HG02610 (cell line): ENCODE data around the gene LGI4.
"Not testable (repeated sequence)": the region's sequence is repeated elsewhere in the genome, so short reads cannot be mapped to it uniquely, and the experiment has no call there.

Source experiments
- ATAC-seq: cut with Tn5 transposase; IDR thresholded peaks from one replicate; pipeline ENCODE4 v1.9.1; 2021; ENCODE audit warnings: mild to moderate bottlenecking, moderate library complexity; ENCODE audit not compliant: unreplicated experiment

Gene LGI4

GRCh38 chr19:35142606-35143230 lies 7.9 kb upstream of the LGI4 start:
- no peak for ATAC-seq

DNA sequence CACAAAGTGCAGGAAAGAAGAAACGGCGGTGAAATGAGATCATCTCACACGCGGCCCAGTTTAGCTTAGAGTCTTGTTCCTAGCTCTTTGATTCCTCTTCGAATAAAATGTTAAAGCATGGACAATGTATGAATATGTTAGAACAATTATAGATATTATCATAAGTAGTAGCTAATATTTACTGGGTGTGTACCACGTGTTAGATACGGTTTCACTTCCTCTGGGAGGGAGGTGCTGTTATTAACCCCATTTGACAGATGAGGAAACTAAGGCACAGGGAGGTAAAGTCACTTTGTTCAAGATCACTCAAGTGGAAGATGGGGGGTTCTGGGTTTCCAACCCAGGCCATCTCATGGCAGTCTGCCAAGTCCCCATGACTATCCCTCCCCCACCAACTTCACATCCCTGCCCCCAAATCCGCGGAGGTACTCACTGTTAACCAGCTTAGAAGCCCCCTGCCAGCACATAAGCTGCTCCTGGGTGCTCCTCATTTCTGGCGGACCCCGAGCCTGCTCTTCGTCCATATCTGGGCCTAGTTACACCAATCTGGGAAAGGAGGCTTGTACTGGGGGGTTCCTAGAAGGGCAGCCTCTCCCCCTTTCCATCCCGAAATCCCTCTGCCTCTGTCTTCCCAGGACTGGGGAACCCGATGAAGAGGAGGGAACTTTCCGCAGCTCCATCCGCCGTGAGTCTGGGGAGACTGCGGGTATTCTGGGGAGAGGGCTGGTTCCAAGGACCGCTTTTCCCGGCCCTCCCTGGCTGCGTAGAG lies 7.2 kb upstream of the LGI4 start:
- ATAC-seq: no peak

DNA sequence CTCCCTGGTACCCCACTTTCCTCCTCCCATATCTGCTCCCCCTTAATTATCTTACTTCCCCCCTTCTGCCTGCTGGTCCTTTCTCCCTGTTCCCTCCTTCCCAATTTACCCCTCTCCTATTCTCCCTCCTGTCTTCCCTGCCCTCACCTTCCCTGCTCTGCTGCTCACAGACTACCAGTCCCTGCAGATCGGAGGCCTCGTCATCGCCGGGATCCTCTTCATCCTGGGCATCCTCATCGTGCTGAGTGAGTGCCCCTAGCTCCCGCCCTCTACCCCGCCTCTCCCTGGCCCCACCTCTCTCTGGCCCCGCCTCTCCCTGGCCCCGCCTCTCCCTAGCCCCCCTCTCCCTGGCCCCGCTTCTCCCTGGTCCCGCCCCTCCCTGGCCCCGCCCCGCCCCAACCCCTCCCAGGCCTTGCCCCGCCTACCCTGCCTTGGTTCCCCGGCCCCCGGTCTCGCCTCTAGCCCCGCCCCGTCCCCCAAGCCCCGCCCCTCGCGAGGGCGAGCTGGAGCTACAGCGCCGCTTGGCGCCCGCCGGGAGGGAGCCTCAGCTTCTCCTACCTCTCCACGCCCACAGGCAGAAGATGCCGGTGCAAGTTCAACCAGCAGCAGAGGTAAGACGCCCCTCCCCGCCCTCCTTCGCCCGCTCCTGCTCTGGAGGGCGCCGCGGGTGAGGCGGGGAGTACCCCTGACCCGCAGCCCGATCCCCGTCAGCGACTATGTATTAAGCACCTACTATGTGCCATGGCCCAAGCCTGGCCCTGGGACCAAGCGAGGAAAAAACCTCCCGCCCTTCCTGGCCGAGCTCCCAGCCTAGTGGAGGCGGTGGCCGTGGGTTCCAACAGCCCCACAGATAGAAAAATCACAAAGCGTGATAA lies 6.3 kb upstream of the LGI4 start:
- ATAC-seq: peak; percentile 62

- ATAC-seq: no peak
Measured at GRCh38 chr19:35140207-35140961, 5.5 kb upstream of the LGI4 start.

DNA sequence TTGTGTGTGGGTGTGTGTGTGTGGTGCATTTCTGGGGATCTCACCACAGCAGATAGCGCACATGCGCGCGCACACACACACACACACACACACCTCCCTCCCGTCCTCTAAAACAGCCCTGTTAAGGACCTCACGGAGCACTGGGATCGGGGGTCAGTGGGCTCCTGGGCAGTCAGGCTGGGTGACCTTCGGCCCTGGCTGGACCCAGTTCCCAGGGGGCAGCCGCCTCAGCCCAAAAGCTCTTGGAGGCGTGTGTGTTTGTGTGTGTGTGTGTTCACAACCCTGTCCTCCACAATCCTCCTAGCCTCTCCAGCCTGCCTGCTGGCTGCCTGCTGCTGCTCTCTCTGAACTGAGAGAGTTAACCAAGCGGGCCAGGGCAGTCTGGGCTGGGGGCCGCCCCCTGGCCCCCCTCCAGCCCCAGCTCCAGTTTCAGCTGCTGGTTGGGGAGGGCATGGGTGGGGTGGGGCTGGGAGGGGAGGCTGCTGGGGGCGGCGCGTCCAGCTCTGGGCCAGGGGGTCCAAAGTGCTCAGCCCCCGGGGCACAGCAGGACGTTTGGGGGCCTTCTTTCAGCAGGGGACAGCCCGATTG lies 3.5 kb upstream of the LGI4 start, which contains the start of gene FXYD1:
Gene FXYD1, plus strand, starts transcription at position 520 of the 588 bp plus-strand sequence. CDS start 1,256 bp downstream, outside the sequence.
- no peak for ATAC-seq

DNA sequence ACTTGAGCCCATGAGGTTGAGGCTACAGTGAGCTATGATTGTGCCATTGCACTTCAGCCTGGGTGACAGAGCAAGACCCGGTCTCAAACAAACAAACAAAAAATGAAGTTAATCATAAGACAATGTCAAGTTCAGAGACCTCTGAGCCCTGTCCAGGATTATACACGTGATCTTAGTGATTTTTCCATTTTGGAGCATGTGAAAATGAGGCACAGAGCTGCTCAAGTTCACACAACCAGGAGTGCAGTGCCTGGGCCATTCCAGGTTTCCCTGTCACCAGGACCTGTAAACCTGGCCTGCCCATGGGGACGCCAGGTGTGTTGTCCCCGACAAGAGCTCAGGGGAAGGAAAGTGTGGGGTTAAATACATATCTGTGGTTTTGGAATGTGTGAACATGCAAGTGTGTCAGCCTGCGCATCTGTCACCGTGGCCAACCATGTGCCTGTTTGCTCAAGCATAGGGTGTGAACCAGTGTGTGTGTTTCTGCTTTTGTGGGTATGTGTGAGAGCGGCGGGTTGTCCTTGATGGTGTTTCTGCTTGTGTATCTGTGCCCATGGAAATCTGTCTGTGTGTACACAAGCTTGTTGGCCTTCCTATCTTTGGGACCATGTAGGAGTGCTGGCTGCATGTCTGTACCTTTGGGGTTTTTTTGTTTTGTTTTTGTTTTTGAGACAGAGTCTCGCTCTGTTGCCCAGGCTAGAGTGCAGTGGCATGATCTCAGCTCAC lies 2.3 kb upstream of the LGI4 start:
- ATAC-seq: no peak

- ATAC-seq: no peak
Measured at GRCh38 chr19:35136231-35136630, 1.4 kb upstream of the LGI4 start.

- ATAC-seq: no peak
Measured at GRCh38 chr19:35135389-35135909, 590 bp upstream of the LGI4 start.

- no peak for ATAC-seq
Measured at GRCh38 chr19:35133826-35134225, 1.0 kb downstream of the LGI4 start.

GRCh38 chr19:35132254-35132653 lies 2.6 kb downstream of the LGI4 start:
- ATAC-seq: no peak

GRCh38 chr19:35130761-35131720 lies 3.8 kb downstream of the LGI4 start:
- ATAC-seq: no peak

GRCh38 chr19:35129724-35130274 lies 5.1 kb downstream of the LGI4 start:
- ATAC-seq: not testable (repeated sequence)

GRCh38 chr19:35128398-35129057 lies 6.3 kb downstream of the LGI4 start:
- no peak for ATAC-seq

- no peak for ATAC-seq
Measured at GRCh38 chr19:35127871-35128270, 7.0 kb downstream of the LGI4 start.

GRCh38 chr19:35126624-35126959 lies 8.3 kb downstream of the LGI4 start:
- no peak for ATAC-seq

GRCh38 chr19:35125749-35126623 lies 8.9 kb downstream of the LGI4 start:
- ATAC-seq: no peak

DNA sequence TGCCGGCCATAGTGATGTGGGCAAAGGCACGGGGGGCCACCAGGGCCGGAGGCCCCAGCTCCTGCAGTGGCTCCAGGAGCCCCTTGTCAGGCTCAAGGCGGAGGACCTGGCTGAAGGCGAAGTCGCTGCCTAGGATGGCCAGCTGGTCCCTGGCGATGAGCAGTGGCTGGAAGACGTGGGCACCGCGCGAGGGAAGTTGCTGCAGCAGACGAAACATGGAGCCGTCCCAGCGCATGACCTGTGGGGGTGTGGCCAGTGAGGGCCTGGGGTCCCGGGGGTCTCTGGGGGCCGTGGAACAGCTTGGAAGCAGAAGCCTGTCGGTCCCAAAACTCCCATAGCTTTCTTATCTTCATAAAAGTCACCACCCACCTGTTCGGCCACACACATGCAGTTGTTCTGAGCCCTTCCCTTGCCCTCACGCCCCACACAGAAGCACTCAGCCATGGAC lies 9.6 kb downstream of the LGI4 start:
- ATAC-seq: no peak
